Kidney (tissue), 14 donors: ENCODE measurements around the gene TBC1D10A. TPM values are rescaled to one million over a fixed set of nuclear protein-coding genes. Genes with fewer than 3 reads are reported as not detected.

Source experiments
- DNase-seq, 5 donors: peaks; one replicate each; pipeline ENCODE4 v3.0.0-alpha.2; 2013 to 2020
- FAIRE-seq: peaks from 2 replicates; lab custom pipeline; 2012; peaks lifted over from hg19 to GRCh38; lab: Jason Lieb, UNC
- H3K27ac ChIP-seq, 2 donors: one replicate each; pipeline ENCODE4 v1.7.0; 2013; ENCODE audit warnings: low read depth in 2 of 2, low read length in 2 of 2, inconsistent platforms in 1 of 2
- H3K27me3 ChIP-seq: one replicate; pipeline ENCODE4 v1.7.1; 2013; ENCODE audit warnings: low read length, inconsistent platforms; ENCODE audit not compliant: control insufficient read depth, insufficient read depth
- H3K36me3 ChIP-seq, 3 donors: one replicate each; pipeline versions ENCODE4 v1.7.0 to v1.7.1; 2013; ENCODE audit warnings: low read length in 3 of 3, control low read depth in 1 of 3, inconsistent platforms in 1 of 3; ENCODE audit not compliant: insufficient read depth in 3 of 3, control insufficient read depth in 2 of 3
- H3K4me1 ChIP-seq, 3 donors: one replicate each; pipeline versions ENCODE4 v1.7.0 to v1.7.1; 2013; ENCODE audit warnings: low read length in 3 of 3, inconsistent platforms in 1 of 3, low read depth in 1 of 3; ENCODE audit not compliant: control insufficient read depth in 2 of 3, insufficient read depth in 2 of 3
- H3K4me3 ChIP-seq, 3 donors: one replicate each; pipeline versions ENCODE4 v1.7.0 to v1.8.1; 2013; ENCODE audit warnings: low read length in 3 of 3, control low read depth in 1 of 3, inconsistent platforms in 1 of 3
- H3K9ac ChIP-seq, 3 donors: one replicate each; pipeline versions ENCODE4 v1.7.0 to v1.7.1; 2013; ENCODE audit warnings: low read length in 3 of 3, control low read depth in 1 of 3, inconsistent platforms in 1 of 3
- H3K9me3 ChIP-seq, 3 donors: one replicate each; pipeline versions ENCODE4 v1.7.0 to v1.7.1; 2013; ENCODE audit warnings: low read length in 3 of 3, control low read depth in 1 of 3, inconsistent platforms in 1 of 3; ENCODE audit not compliant: control insufficient read depth in 2 of 3, insufficient read depth in 1 of 3
- intact Hi-C: fragments of 100-400 bp; cut with DNase I; formaldehyde crosslinking; loops from one replicate; pipeline ENCODE4 v1.11.1; 2022
- polyA plus RNA-seq: library from polyadenylated mRNA; stranded (reverse); fragments of 350-450 nt; fragmentation: Illumina TruSeq; extraction: RNeasy Lipid Tissue Mini Kit (QIAGEN cat#74804); gene quantifications from one replicate; pipeline ENCODE4 v1.2.3, GENCODE V29; 2014; ENCODE audit warnings: low read depth, low replicate concordance; ENCODE audit not compliant: insufficient read depth
- total RNA-seq: library from RNA; stranded (reverse); fragmentation: NEBNext Ultra II Directional; extraction: Animal tissue kit (Norgen Biotek cat#: 25700); gene quantifications from one replicate; pipeline ENCODE4 v1.2.1, GENCODE V29; 2021
- TF ChIP-seq, protein P1 (sequence below): IDR thresholded peaks from 3 replicates; pipeline ENCODE4 v1.5.1; 2012; ENCODE audit warnings: mild to moderate bottlenecking, moderate library complexity, borderline replicate concordance; ENCODE audit not compliant: insufficient read depth; ENCODE audit errors: extremely low read depth
- donor health status: control.
- donor health status: control.
- donor health status: control.
- donor health status: control.
- donor health status: control.
- donor health status: DM: yes; HTN: yes; CAD: no.
- donor health status: Normal renal cell carcinoma (clear cell type).

The TBC1D10A gene
- total and polyA plus RNA-seq, 2 donors from 2014 or later = 31.0 to 34.5 TPM

DNA sequence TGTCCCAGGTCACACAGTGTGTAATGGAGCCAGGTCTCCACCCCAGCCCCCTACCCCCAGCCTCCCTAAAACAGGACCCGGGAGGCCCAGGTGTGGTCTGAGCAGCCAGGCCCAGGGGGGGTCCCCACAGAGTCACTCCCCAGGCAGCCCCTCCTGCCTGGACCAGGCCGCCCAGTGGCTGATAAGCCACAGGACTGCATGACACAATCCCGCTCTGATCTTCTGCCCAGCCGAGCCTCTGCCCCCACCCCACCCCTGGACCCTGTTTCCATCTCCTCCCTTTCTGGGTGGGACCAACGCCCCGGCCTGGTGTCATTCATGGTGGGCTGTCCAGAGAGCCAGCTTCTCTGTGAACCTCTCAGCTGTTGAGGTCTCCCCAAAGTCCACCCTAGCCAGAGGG is 72.4 kb downstream of the TBC1D10A start:
- Histone ChIP-seq H3K36me3 (no peaks in the 10 kb centered on the region), H3K27me3 (no peaks in the 10 kb centered on the region), H3K9ac (no peak overlapping the region), H3K4me3 (no peak overlapping the region), H3K9me3 (no peaks in the 10 kb centered on the region), H3K4me1 (peaks cover 6 to 16% (median 12%) of the 10 kb centered on the region in 3 donors), H3K27ac (no peak overlapping the region)
- DNase-seq (no peak), FAIRE-seq (no peak)
- TF ChIP-seq, protein P1, sequence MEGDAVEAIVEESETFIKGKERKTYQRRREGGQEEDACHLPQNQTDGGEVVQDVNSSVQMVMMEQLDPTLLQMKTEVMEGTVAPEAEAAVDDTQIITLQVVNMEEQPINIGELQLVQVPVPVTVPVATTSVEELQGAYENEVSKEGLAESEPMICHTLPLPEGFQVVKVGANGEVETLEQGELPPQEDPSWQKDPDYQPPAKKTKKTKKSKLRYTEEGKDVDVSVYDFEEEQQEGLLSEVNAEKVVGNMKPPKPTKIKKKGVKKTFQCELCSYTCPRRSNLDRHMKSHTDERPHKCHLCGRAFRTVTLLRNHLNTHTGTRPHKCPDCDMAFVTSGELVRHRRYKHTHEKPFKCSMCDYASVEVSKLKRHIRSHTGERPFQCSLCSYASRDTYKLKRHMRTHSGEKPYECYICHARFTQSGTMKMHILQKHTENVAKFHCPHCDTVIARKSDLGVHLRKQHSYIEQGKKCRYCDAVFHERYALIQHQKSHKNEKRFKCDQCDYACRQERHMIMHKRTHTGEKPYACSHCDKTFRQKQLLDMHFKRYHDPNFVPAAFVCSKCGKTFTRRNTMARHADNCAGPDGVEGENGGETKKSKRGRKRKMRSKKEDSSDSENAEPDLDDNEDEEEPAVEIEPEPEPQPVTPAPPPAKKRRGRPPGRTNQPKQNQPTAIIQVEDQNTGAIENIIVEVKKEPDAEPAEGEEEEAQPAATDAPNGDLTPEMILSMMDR = no peak
- intact Hi-C loops = no loop called here

- DNase-seq (peak; percentile 81 to 95 (median 87)), FAIRE-seq (no peak)
- Histone ChIP-seq H3K27ac (peak overlapping the region in 1 of 2 donors; percentile 41), H3K9me3 (no peaks in the 10 kb centered on the region), H3K4me1 (peaks cover 6 to 16% (median 12%) of the 10 kb centered on the region in 3 donors), H3K27me3 (no peaks in the 10 kb centered on the region), H3K9ac (peak overlapping the region in 1 of 3 donors; percentile 13), H3K36me3 (no peaks in the 10 kb centered on the region), H3K4me3 (no peak overlapping the region)
- intact Hi-C loops = no loop called here
- TF ChIP-seq, protein P1 = no peak
These were observed 73.4 kb downstream of the TBC1D10A start for GRCh38 chr22:30253205-30253852.

DNA sequence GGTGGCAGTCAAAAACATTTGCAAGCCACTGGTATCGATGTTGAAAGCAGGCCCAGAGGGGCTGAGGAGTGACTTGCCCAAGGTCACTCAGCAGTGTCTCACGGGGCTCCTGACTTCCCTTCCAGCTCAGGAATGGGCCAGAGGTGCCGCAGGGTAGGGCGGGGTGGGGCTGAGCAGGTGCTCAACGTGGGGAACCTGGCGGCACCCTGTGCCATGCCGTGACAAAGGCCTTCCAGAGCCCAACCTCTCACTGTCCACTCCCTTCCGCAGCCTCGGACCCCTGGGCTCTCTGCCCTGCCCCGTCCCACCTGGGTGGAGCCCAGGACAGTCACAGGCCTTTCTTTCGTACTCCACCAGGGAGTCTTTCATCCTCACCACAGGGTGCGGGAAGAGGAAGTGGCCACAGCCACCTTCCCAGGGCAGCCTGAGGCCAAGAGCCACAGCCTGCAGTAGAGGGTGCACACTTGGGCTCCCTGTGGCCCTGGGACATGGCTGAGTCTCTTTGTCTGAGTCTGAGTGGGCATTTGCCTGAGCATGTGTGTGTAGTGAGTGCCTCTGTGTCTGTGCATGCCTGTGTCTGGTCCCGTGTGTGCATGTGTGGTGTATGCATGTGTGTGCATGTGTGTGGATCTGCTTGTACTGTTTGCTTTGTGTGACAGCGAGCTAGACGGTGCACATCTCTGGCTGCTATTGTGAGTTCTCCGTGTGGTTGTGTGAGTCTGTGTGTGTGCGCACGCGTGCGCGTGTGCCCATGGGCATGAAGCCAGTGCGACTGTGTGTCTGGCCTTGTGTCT is 74.1 kb downstream of the TBC1D10A start:
- Histone ChIP-seq H3K36me3 (no peaks in the 10 kb centered on the region), H3K4me1 (peaks cover 6 to 16% (median 12%) of the 10 kb centered on the region in 3 donors), H3K9ac (peak overlapping the region in 1 of 3 donors; percentile 13), H3K27me3 (no peaks in the 10 kb centered on the region), H3K4me3 (peak overlapping the region in 1 of 3 donors; percentile 28), H3K9me3 (no peaks in the 10 kb centered on the region), H3K27ac (peak overlapping the region; percentile 23 to 51)
- no peak for FAIRE-seq
- intact Hi-C loops = no loop called here
- no peak for DNase-seq
- TF ChIP-seq, protein P1 = no peak
